ENCODE measurements around the gene CCDC178.

CCDC178 gene

GRCh38 chr18:33326975-33327374, 113.5 kb downstream of the CCDC178 start:
- Histone ChIP-seq H3K36me3 (ENCODE audit: control insufficient read depth in 4 of 4, insufficient read depth in 4 of 4, low read length in 3 of 4) (no peaks in the 10 kb centered on the region), H3K27me3 (replicated peaks in 2 of 5; ENCODE audit: control insufficient read depth in 4 of 5, insufficient read depth in 5 of 5, low read length in 4 of 5) (no peaks in the 10 kb centered on the region), H3K4me3 (ENCODE audit: control insufficient read depth in 1 of 7, extremely low read depth in 1 of 7, insufficient read depth in 4 of 7, low read depth in 2 of 7, low read length in 6 of 7) (no peak overlapping the region), H3K9me3 (ENCODE audit: control extremely low read depth in 1 of 5, control insufficient read depth in 4 of 5, insufficient read depth in 2 of 5, low read depth in 1 of 5, low read length in 4 of 5) (no peaks in the 10 kb centered on the region), H3K27ac (ENCODE audit: insufficient read depth in 1 of 2, low read depth in 1 of 2, low read length in 2 of 2, poor library complexity in 1 of 2, severe bottlenecking in 2 of 2) (no peak overlapping the region), H3K4me1 (ENCODE audit: control extremely low read depth in 1 of 4, control insufficient read depth in 4 of 4, insufficient read depth in 4 of 4, low read length in 3 of 4) (no peaks in the 10 kb centered on the region)
- WGBS (ENCODE audit: insufficient coverage): no CpG with 5 or more reads among the region's 4 CpGs
- ChIA-PET CTCF (no interaction called here), POLR2A (no interaction called here)
- no peak for DNase-seq

DNA sequence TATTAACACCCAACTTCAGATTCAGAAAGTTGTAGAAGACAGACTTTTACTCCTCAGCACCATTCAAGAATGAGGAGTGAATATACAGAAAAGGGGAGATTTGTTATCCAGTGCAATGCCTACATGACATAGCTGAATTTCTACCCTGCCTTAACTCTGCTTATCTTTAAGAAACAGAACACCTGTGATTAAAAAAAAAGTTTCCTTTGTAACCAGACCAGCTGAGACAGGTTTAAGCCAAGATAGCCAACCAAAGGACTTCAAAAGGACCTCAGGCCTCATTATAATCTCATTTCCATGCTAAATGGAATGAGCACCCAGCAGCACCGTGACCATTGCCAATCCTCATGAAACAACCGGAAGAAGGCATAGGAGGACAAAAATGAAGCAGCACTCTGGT, 122.9 kb downstream of the CCDC178 start:
- CTCF ChIA-PET: no interaction called here
- H3K27ac ChIP-seq (ENCODE audit: insufficient read depth in 1 of 2, low read depth in 1 of 2, low read length in 2 of 2, poor library complexity in 1 of 2, severe bottlenecking in 2 of 2): no peak overlapping the region
- H3K36me3 ChIP-seq (ENCODE audit: control insufficient read depth in 4 of 4, insufficient read depth in 4 of 4, low read length in 3 of 4): no peaks in the 10 kb centered on the region
- H3K9me3 ChIP-seq (ENCODE audit: control extremely low read depth in 1 of 5, control insufficient read depth in 4 of 5, insufficient read depth in 2 of 5, low read depth in 1 of 5, low read length in 4 of 5): no peaks in the 10 kb centered on the region
- POLR2A ChIA-PET: no interaction called here
- no peaks in the 10 kb centered on the region for H3K4me1 ChIP-seq (ENCODE audit: control extremely low read depth in 1 of 4, control insufficient read depth in 4 of 4, insufficient read depth in 4 of 4, low read length in 3 of 4)
- 83% methylated on average over 1 of the region's 2 CpGs for WGBS (ENCODE audit: insufficient coverage)
- H3K4me3 ChIP-seq (ENCODE audit: control insufficient read depth in 1 of 7, extremely low read depth in 1 of 7, insufficient read depth in 4 of 7, low read depth in 2 of 7, low read length in 6 of 7): no peak overlapping the region
- no peak for DNase-seq
- H3K27me3 ChIP-seq (replicated peaks in 2 of 5; ENCODE audit: control insufficient read depth in 4 of 5, insufficient read depth in 5 of 5, low read length in 4 of 5): no peaks in the 10 kb centered on the region

GRCh38 chr18:33316146-33316587, 124.4 kb downstream of the CCDC178 start:
- Histone ChIP-seq H3K27me3 (replicated peaks in 2 of 5; ENCODE audit: control insufficient read depth in 4 of 5, insufficient read depth in 5 of 5, low read length in 4 of 5) (no peaks in the 10 kb centered on the region), H3K4me1 (ENCODE audit: control extremely low read depth in 1 of 4, control insufficient read depth in 4 of 4, insufficient read depth in 4 of 4, low read length in 3 of 4) (no peaks in the 10 kb centered on the region), H3K36me3 (ENCODE audit: control insufficient read depth in 4 of 4, insufficient read depth in 4 of 4, low read length in 3 of 4) (no peaks in the 10 kb centered on the region), H3K4me3 (ENCODE audit: control insufficient read depth in 1 of 7, extremely low read depth in 1 of 7, insufficient read depth in 4 of 7, low read depth in 2 of 7, low read length in 6 of 7) (no peak overlapping the region), H3K27ac (ENCODE audit: insufficient read depth in 1 of 2, low read depth in 1 of 2, low read length in 2 of 2, poor library complexity in 1 of 2, severe bottlenecking in 2 of 2) (no peak overlapping the region), H3K9me3 (ENCODE audit: control extremely low read depth in 1 of 5, control insufficient read depth in 4 of 5, insufficient read depth in 2 of 5, low read depth in 1 of 5, low read length in 4 of 5) (no peaks in the 10 kb centered on the region)
- WGBS (ENCODE audit: insufficient coverage): 98% methylated on average over 26 of the region's 33 CpGs
- CTCF ChIA-PET: no interaction called here
- no peak for DNase-seq
- POLR2A ChIA-PET: no interaction called here

DNA sequence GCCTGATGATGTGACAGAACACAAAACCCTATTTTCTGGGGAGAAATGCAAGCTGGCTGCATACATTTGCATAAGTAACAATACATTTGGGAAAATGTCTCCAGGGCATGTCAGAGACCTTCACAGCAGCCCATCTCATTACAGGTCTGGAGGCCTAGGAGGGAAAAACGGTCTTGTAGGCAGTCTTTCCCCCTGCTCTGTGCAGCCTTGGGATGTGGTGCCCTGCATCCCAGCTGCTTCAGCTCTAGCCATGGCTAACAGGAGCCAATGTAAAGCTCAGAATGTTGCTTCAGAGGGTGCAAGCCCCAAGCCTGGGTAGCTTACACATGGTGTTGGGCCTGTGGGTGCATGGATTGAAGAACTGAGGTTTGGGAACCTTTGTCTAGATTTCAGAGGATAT, 133.0 kb downstream of the CCDC178 start:
- ChIA-PET CTCF (no interaction called here), POLR2A (no interaction called here)
- Histone ChIP-seq H3K27me3 (replicated peaks in 2 of 5; ENCODE audit: control insufficient read depth in 4 of 5, insufficient read depth in 5 of 5, low read length in 4 of 5) (no peaks in the 10 kb centered on the region), H3K36me3 (ENCODE audit: control insufficient read depth in 4 of 4, insufficient read depth in 4 of 4, low read length in 3 of 4) (no peaks in the 10 kb centered on the region), H3K9me3 (ENCODE audit: control extremely low read depth in 1 of 5, control insufficient read depth in 4 of 5, insufficient read depth in 2 of 5, low read depth in 1 of 5, low read length in 4 of 5) (no peaks in the 10 kb centered on the region), H3K4me1 (ENCODE audit: control extremely low read depth in 1 of 4, control insufficient read depth in 4 of 4, insufficient read depth in 4 of 4, low read length in 3 of 4) (no peaks in the 10 kb centered on the region), H3K4me3 (ENCODE audit: control insufficient read depth in 1 of 7, extremely low read depth in 1 of 7, insufficient read depth in 4 of 7, low read depth in 2 of 7, low read length in 6 of 7) (no peak overlapping the region), H3K27ac (ENCODE audit: insufficient read depth in 1 of 2, low read depth in 1 of 2, low read length in 2 of 2, poor library complexity in 1 of 2, severe bottlenecking in 2 of 2) (no peak overlapping the region)
- no peak for DNase-seq
- WGBS (ENCODE audit: insufficient coverage): 100% methylated on average over 1 of the region's 1 CpG

- Histone ChIP-seq H3K27me3 (replicated peaks in 2 of 5; ENCODE audit: control insufficient read depth in 4 of 5, insufficient read depth in 5 of 5, low read length in 4 of 5) (no peaks in the 10 kb centered on the region), H3K4me3 (ENCODE audit: control insufficient read depth in 1 of 7, extremely low read depth in 1 of 7, insufficient read depth in 4 of 7, low read depth in 2 of 7, low read length in 6 of 7) (no peak overlapping the region), H3K9me3 (ENCODE audit: control extremely low read depth in 1 of 5, control insufficient read depth in 4 of 5, insufficient read depth in 2 of 5, low read depth in 1 of 5, low read length in 4 of 5) (no peaks in the 10 kb centered on the region), H3K4me1 (ENCODE audit: control extremely low read depth in 1 of 4, control insufficient read depth in 4 of 4, insufficient read depth in 4 of 4, low read length in 3 of 4) (no peaks in the 10 kb centered on the region), H3K27ac (ENCODE audit: insufficient read depth in 1 of 2, low read depth in 1 of 2, low read length in 2 of 2, poor library complexity in 1 of 2, severe bottlenecking in 2 of 2) (no peak overlapping the region), H3K36me3 (ENCODE audit: control insufficient read depth in 4 of 4, insufficient read depth in 4 of 4, low read length in 3 of 4) (no peaks in the 10 kb centered on the region)
- DNase-seq: no peak
- ChIA-PET CTCF (no interaction called here), POLR2A (no interaction called here)
- WGBS (ENCODE audit: insufficient coverage): 94% methylated on average over 3 of the region's 3 CpGs
Observed at GRCh38 chr18:33304277-33304676, 136.2 kb downstream of the CCDC178 start.

GRCh38 chr18:33291539-33291938, 149.0 kb downstream of the CCDC178 start:
- no peak for DNase-seq
- Histone ChIP-seq H3K27me3 (replicated peaks in 2 of 5; ENCODE audit: control insufficient read depth in 4 of 5, insufficient read depth in 5 of 5, low read length in 4 of 5) (no peaks in the 10 kb centered on the region), H3K4me1 (ENCODE audit: control extremely low read depth in 1 of 4, control insufficient read depth in 4 of 4, insufficient read depth in 4 of 4, low read length in 3 of 4) (no peaks in the 10 kb centered on the region), H3K27ac (ENCODE audit: insufficient read depth in 1 of 2, low read depth in 1 of 2, low read length in 2 of 2, poor library complexity in 1 of 2, severe bottlenecking in 2 of 2) (no peak overlapping the region), H3K36me3 (ENCODE audit: control insufficient read depth in 4 of 4, insufficient read depth in 4 of 4, low read length in 3 of 4) (no peaks in the 10 kb centered on the region), H3K9me3 (ENCODE audit: control extremely low read depth in 1 of 5, control insufficient read depth in 4 of 5, insufficient read depth in 2 of 5, low read depth in 1 of 5, low read length in 4 of 5) (no peaks in the 10 kb centered on the region), H3K4me3 (ENCODE audit: control insufficient read depth in 1 of 7, extremely low read depth in 1 of 7, insufficient read depth in 4 of 7, low read depth in 2 of 7, low read length in 6 of 7) (no peak overlapping the region)
- WGBS (ENCODE audit: insufficient coverage): 100% methylated on average over 1 of the region's 1 CpG
- ChIA-PET POLR2A (no interaction called here), CTCF (no interaction called here)

GRCh38 chr18:33288082-33288716, 152.3 kb downstream of the CCDC178 start:
- ChIA-PET POLR2A (no interaction called here), CTCF (no interaction called here)
- DNase-seq: no peak
- no peaks in the 10 kb centered on the region for H3K36me3 ChIP-seq (ENCODE audit: control insufficient read depth in 4 of 4, insufficient read depth in 4 of 4, low read length in 3 of 4)
- no peak overlapping the region for H3K4me3 ChIP-seq (ENCODE audit: control insufficient read depth in 1 of 7, extremely low read depth in 1 of 7, insufficient read depth in 4 of 7, low read depth in 2 of 7, low read length in 6 of 7)
- no peaks in the 10 kb centered on the region for H3K4me1 ChIP-seq (ENCODE audit: control extremely low read depth in 1 of 4, control insufficient read depth in 4 of 4, insufficient read depth in 4 of 4, low read length in 3 of 4)
- no peak overlapping the region for H3K27ac ChIP-seq (ENCODE audit: insufficient read depth in 1 of 2, low read depth in 1 of 2, low read length in 2 of 2, poor library complexity in 1 of 2, severe bottlenecking in 2 of 2)
- no peaks in the 10 kb centered on the region for H3K9me3 ChIP-seq (ENCODE audit: control extremely low read depth in 1 of 5, control insufficient read depth in 4 of 5, insufficient read depth in 2 of 5, low read depth in 1 of 5, low read length in 4 of 5)
- no peaks in the 10 kb centered on the region for H3K27me3 ChIP-seq (replicated peaks in 2 of 5; ENCODE audit: control insufficient read depth in 4 of 5, insufficient read depth in 5 of 5, low read length in 4 of 5)
- WGBS (ENCODE audit: insufficient coverage): no CpG with 5 or more reads among the region's 3 CpGs

Data from common myeloid progenitor, CD34-positive (primary cell).